Keratinocyte (primary cell): Measurements from ENCODE around the gene MMP11.

Source experiments
- CTCF ChIP-seq, 3 experiments: IDR thresholded peaks in 1 of 3; conservative IDR thresholded peaks in 1 of 3; optimal IDR thresholded peaks in 1 of 3; 2 replicates in 2 of 3; 3 replicates in 1 of 3; pipeline versions ENCODE3 to v1.5.1; 2011; ENCODE audit warnings: low read length in 3 of 3, mild to moderate bottlenecking in 3 of 3, moderate library complexity in 2 of 3, control low read depth in 1 of 3, inconsistent platforms in 1 of 3; ENCODE audit not compliant: insufficient read depth in 2 of 3; ENCODE audit errors: extremely low read depth in 1 of 3
- EZH2 ChIP-seq: IDR thresholded peaks from one replicate; pipeline ENCODE4 v1.6.1; 2012; ENCODE audit warnings: inconsistent platforms, mild to moderate bottlenecking, low read length, moderate library complexity

GRCh38 chr22:23816156-23816976 lies 43.7 kb downstream of the MMP11 start:
- TF ChIP-seq CTCF (optimal IDR thresholded peaks at IDR 0.05 in 1 of 3, IDR thresholded peaks at IDR 0.05 in 1 of 3, conservative IDR thresholded peaks at IDR 0.05 in 1 of 3; ENCODE audit: extremely low read depth in 1 of 3, insufficient read depth in 2 of 3, low read length in 3 of 3) = no peak
- TF ChIP-seq EZH2 = no peak
